ENCODE measurements around the gene DPH3.

Gene DPH3

GRCh38 chr3:16248556-16248955 lies 16.2 kb downstream of the DPH3 start:
- Histone ChIP-seq H3K9ac (no peak overlapping the region), H3K27ac (no peak overlapping the region), H3K4me3 (no peak overlapping the region), H3K36me3 (no peaks in the 10 kb centered on the region), H3K27me3 (no peaks in the 10 kb centered on the region), H3K9me3 (replicated peaks in 1 of 11) (no peaks in the 10 kb centered on the region), H3K4me2 (no peak overlapping the region), H3K4me1 (peaks cover 6 to 18% (median 9%) of the 10 kb centered on the region in 10 experiments; a peak in 15 of 20 replicates), H4K20me1 (no peaks in the 10 kb centered on the region)
- TF ChIP-seq Cebpa-rat (IDR thresholded peaks at IDR 0.05) = no peak

GRCh38 chr3:16247282-16248061 lies 17.3 kb downstream of the DPH3 start:
- H3K4me1 ChIP-seq = peaks cover 6 to 18% (median 10%) of the 10 kb centered on the region in 10 experiments; a peak in 15 of 20 replicates
- H3K36me3 ChIP-seq = no peaks in the 10 kb centered on the region
- H3K27me3 ChIP-seq = no peaks in the 10 kb centered on the region
- H4K20me1 ChIP-seq = no peaks in the 10 kb centered on the region
- no peak overlapping the region for H3K4me3 ChIP-seq
- TF ChIP-seq Cebpa-rat (IDR thresholded peaks at IDR 0.05) = no peak
- 0 out of 22 replicates have a peak overlapping the region, but pooled peaks of 2 of the 11 experiments have one; percentile 17 to 18 for H3K4me2 ChIP-seq
- peak overlapping the region in 1 of 11 experiments; percentile 1; a peak in 2 of 22 replicates for H3K9ac ChIP-seq
- H3K9me3 ChIP-seq (replicated peaks in 1 of 11) = no peaks in the 10 kb centered on the region
- no peak overlapping the region for H3K27ac ChIP-seq

GRCh38 chr3:16245609-16246008 lies 19.1 kb downstream of the DPH3 start:
- peaks cover 7 to 21% (median 12%) of the 10 kb centered on the region in 10 experiments; a peak in 15 of 20 replicates for H3K4me1 ChIP-seq
- no peak overlapping the region for H3K4me3 ChIP-seq
- H3K9ac ChIP-seq = no peak overlapping the region
- no peak overlapping the region for H3K4me2 ChIP-seq
- H3K27me3 ChIP-seq = no peaks in the 10 kb centered on the region
- no peak overlapping the region for H3K27ac ChIP-seq
- no peaks in the 10 kb centered on the region for H3K36me3 ChIP-seq
- TF ChIP-seq Cebpa-rat (IDR thresholded peaks at IDR 0.05) = no peak
- H4K20me1 ChIP-seq = no peaks in the 10 kb centered on the region
- H3K9me3 ChIP-seq (replicated peaks in 1 of 11) = no peaks in the 10 kb centered on the region

- no peak overlapping the region for H3K4me3 ChIP-seq
Observed at GRCh38 chr3:16243706-16244490, 20.8 kb downstream of the DPH3 start.

GRCh38 chr3:16242177-16242576 lies 22.6 kb downstream of the DPH3 start:
- H3K4me1 ChIP-seq = peaks cover 7 to 41% (median 16%) of the 10 kb centered on the region in 10 experiments; a peak in 15 of 20 replicates
- no peaks in the 10 kb centered on the region for H3K36me3 ChIP-seq
- no peak for TF ChIP-seq Cebpa-rat (IDR thresholded peaks at IDR 0.05)

More at GRCh38 chr3:16243706-16244490, 20.8 kb downstream of the DPH3 start:
- Histone ChIP-seq H3K27me3 (no peaks in the 10 kb centered on the region), H3K4me2 (peak overlapping the region in 10 of 11 experiments; percentile 2 to 48 (median 20); a peak in 12 of 22 replicates), H3K4me1 (peaks cover 7 to 38% (median 18%) of the 10 kb centered on the region in 10 experiments; a peak in 15 of 20 replicates), H3K9ac (no peak overlapping the region), H3K27ac (no peak overlapping the region), H4K20me1 (no peaks in the 10 kb centered on the region), H3K9me3 (replicated peaks in 1 of 11) (no peaks in the 10 kb centered on the region), H3K36me3 (no peaks in the 10 kb centered on the region)
- TF ChIP-seq Cebpa-rat (IDR thresholded peaks at IDR 0.05) = no peak

GRCh38 chr3:16241225-16241624 lies 23.5 kb downstream of the DPH3 start:
- TF ChIP-seq Cebpa-rat (IDR thresholded peaks at IDR 0.05) = no peak
- H4K20me1 ChIP-seq = no peaks in the 10 kb centered on the region
- no peak overlapping the region for H3K9ac ChIP-seq
- H3K4me2 ChIP-seq = peak overlapping the region in 2 of 11 experiments; percentile 70 to 79; a peak in 3 of 22 replicates
- no peak overlapping the region for H3K4me3 ChIP-seq
- peaks cover 7 to 41% (median 16%) of the 10 kb centered on the region in 10 experiments; a peak in 15 of 20 replicates for H3K4me1 ChIP-seq
- H3K27me3 ChIP-seq = no peaks in the 10 kb centered on the region
- H3K9me3 ChIP-seq (replicated peaks in 1 of 11) = no peaks in the 10 kb centered on the region
- H3K36me3 ChIP-seq = no peaks in the 10 kb centered on the region
- no peak overlapping the region for H3K27ac ChIP-seq

More at GRCh38 chr3:16242177-16242576, 22.6 kb downstream of the DPH3 start:
- H4K20me1 ChIP-seq = no peaks in the 10 kb centered on the region
- H3K9ac ChIP-seq = no peak overlapping the region
- no peaks in the 10 kb centered on the region for H3K27me3 ChIP-seq
- H3K4me3 ChIP-seq = no peak overlapping the region
- H3K27ac ChIP-seq = no peak overlapping the region
- no peak overlapping the region for H3K4me2 ChIP-seq
- no peaks in the 10 kb centered on the region for H3K9me3 ChIP-seq (replicated peaks in 1 of 11)

- Histone ChIP-seq H3K4me1 (peaks cover 7 to 41% (median 15%) of the 10 kb centered on the region in 10 experiments; a peak in 15 of 20 replicates), H3K4me2 (peak overlapping the region in 6 of 11 experiments; percentile 5 to 79 (median 52); a peak in 9 of 22 replicates), H4K20me1 (no peaks in the 10 kb centered on the region), H3K36me3 (no peaks in the 10 kb centered on the region), H3K27me3 (no peaks in the 10 kb centered on the region), H3K4me3 (no peak overlapping the region), H3K9me3 (replicated peaks in 1 of 11) (no peaks in the 10 kb centered on the region), H3K9ac (no peak overlapping the region; a peak in 1 of 22 replicates), H3K27ac (peak overlapping the region in 4 of 11 experiments; percentile 1 to 53 (median 42); a peak in 6 of 22 replicates)
- no peak for TF ChIP-seq Cebpa-rat (IDR thresholded peaks at IDR 0.05)
Observed at GRCh38 chr3:16240229-16241023, 24.3 kb downstream of the DPH3 start.

GRCh38 chr3:16239780-16240179 lies 25.0 kb downstream of the DPH3 start:
- peaks cover 7 to 41% (median 15%) of the 10 kb centered on the region in 10 experiments; a peak in 15 of 20 replicates for H3K4me1 ChIP-seq
- H3K4me3 ChIP-seq = no peak overlapping the region
- H4K20me1 ChIP-seq = no peaks in the 10 kb centered on the region
- H3K4me2 ChIP-seq = peak overlapping the region in 5 of 11 experiments; percentile 11 to 79 (median 63); a peak in 8 of 22 replicates
- no peaks in the 10 kb centered on the region for H3K36me3 ChIP-seq
- H3K27me3 ChIP-seq = no peaks in the 10 kb centered on the region
- no peak for TF ChIP-seq Cebpa-rat (IDR thresholded peaks at IDR 0.05)
- no peaks in the 10 kb centered on the region for H3K9me3 ChIP-seq (replicated peaks in 1 of 11)
- H3K27ac ChIP-seq = peak overlapping the region in 2 of 11 experiments; percentile 42 to 51; a peak in 5 of 22 replicates
- H3K9ac ChIP-seq = no peak overlapping the region

All from BLaER1 treated with 17β-estradiol and CSF1 and Interleukin-3, amounts not matched to agents 10 nM and 100 nM (cell line).